ENCODE data around the gene MLLT10. TPM values are rescaled to one million over a fixed set of nuclear protein-coding genes. Genes with fewer than 3 reads are reported as not detected.

Gene MLLT10
- total and polyA plus RNA-seq, 9 of the 15 experiments (the other 6 are each of a cell fraction or from before 2014, with no cell fraction given): 18.8 to 81.4 (median 64.2) TPM

DNA sequence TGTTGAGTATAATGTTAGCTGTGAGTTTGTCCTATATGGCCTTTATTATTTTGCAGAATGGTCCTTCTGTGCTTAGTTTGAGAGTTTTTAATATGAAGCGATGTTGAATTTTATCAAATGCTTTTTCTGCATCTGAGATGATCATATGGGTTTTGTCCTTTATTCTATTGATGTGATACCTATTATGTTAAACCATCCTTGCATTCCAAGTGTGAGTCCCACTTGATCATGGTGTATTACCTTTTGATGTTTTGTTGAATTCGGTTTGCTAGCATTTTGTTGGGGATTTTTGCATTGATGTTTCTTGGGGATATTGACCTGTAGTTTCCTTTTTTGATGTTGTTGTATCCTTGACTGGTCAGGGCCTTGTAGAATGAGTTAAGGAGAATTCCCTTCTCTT, 166.4 kb downstream of the MLLT10 start:
- no peak overlapping the region for H3K27ac ChIP-seq (ENCODE audit: extremely low read depth, low read depth, low read length)
- in situ Hi-C loops (cut with MboI) (no loop called here), intact Hi-C loops (cut with micrococcal nuclease) (no loop called here)
- no TSS peak for BruUV-seq (replicated peaks)
- H3K4me2 ChIP-seq (ENCODE audit: insufficient read depth, low read length): no peak overlapping the region
- H2AFZ ChIP-seq (ENCODE audit: low read depth, low read length): no peak overlapping the region
- H3K79me2 ChIP-seq (ENCODE audit: control insufficient read depth, insufficient read depth, low read length): peaks cover 78% of the 10 kb centered on the region
- peaks cover 16% of the 10 kb centered on the region for H3K9me3 ChIP-seq (replicated peaks; ENCODE audit: control insufficient read depth, insufficient read depth, low read depth, low read length)
- H3K9me1 ChIP-seq (ENCODE audit: control insufficient read depth, insufficient read depth, low read length): no peaks in the 10 kb centered on the region
- FAIRE-seq: no peak
- ChIA-PET POLR2A (no interaction called here), CTCF (ENCODE audit: low intra/inter-chr PET ratio) (no interaction called here)
- no peaks in the 10 kb centered on the region for H4K20me1 ChIP-seq (replicated peaks; ENCODE audit: control insufficient read depth, insufficient read depth, low read length)
- no peaks in the 10 kb centered on the region for H3K27me3 ChIP-seq (ENCODE audit: control insufficient read depth in 2 of 2, insufficient read depth in 2 of 2, low read length in 2 of 2)
- peaks cover 24% of the 10 kb centered on the region; the same call in 2 of the 3 replicates for H3K36me3 ChIP-seq (ENCODE audit: control insufficient read depth, insufficient read depth, low read length)
- WGBS (ENCODE audit: insufficient coverage, low coverage, missing lambda C conversion rate): 97% methylated on average over 2 of the region's 2 CpGs
- DNase-seq (ENCODE audit: extremely low read depth in 1 of 4, low spot score in 3 of 4): peak in 1 of 4 experiments; percentile 13
- ATAC-seq: no peak
- 0 out of 2 replicates have a peak, but pooled peaks have one; percentile 42 for TF ChIP-seq ZEB2 (IDR thresholded peaks at IDR 0.05)
- TF ChIP-seq CBX3 (IDR thresholded peaks at IDR 0.05; ENCODE audit: borderline replicate concordance in 1 of 2, low read length in 2 of 2): peak in 1 of 2 experiments; percentile 80; a peak in 2 of 3 replicates
- TF ChIP-seq, protein P1, sequence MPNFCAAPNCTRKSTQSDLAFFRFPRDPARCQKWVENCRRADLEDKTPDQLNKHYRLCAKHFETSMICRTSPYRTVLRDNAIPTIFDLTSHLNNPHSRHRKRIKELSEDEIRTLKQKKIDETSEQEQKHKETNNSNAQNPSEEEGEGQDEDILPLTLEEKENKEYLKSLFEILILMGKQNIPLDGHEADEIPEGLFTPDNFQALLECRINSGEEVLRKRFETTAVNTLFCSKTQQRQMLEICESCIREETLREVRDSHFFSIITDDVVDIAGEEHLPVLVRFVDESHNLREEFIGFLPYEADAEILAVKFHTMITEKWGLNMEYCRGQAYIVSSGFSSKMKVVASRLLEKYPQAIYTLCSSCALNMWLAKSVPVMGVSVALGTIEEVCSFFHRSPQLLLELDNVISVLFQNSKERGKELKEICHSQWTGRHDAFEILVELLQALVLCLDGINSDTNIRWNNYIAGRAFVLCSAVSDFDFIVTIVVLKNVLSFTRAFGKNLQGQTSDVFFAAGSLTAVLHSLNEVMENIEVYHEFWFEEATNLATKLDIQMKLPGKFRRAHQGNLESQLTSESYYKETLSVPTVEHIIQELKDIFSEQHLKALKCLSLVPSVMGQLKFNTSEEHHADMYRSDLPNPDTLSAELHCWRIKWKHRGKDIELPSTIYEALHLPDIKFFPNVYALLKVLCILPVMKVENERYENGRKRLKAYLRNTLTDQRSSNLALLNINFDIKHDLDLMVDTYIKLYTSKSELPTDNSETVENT (CRISPR knock-in tag; IDR thresholded peaks at IDR 0.05): no peak
- TF ChIP-seq KAT8 (IDR thresholded peaks at IDR 0.05; ENCODE audit: low read depth): no peak
- peak; percentile 99 for TF ChIP-seq ZNF324 (CRISPR knock-in tag; IDR thresholded peaks at IDR 0.05)
- TF ChIP-seq, protein P2, sequence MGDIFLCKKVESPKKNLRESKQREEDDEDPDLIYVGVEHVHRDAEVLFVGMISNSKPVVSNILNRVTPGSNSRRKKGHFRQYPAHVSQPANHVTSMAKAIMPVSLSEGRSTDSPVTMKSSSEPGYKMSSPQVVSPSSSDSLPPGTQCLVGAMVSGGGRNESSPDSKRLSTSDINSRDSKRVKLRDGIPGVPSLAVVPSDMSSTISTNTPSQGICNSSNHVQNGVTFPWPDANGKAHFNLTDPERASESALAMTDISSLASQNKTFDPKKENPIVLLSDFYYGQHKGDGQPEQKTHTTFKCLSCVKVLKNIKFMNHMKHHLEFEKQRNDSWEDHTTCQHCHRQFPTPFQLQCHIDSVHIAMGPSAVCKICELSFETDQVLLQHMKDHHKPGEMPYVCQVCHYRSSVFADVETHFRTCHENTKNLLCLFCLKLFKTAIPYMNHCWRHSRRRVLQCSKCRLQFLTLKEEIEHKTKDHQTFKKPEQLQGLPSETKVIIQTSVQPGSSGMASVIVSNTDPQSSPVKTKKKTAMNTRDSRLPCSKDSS (IDR thresholded peaks at IDR 0.05; ENCODE audit: low read depth, partially characterized antibody): peak; percentile 55
- TF ChIP-seq TRIM24 (IDR thresholded peaks at IDR 0.05): peak in 1 of 2 experiments; percentile 29; a peak in 1 of 4 replicates
- TF ChIP-seq ZNF140 (CRISPR knock-in tag; IDR thresholded peaks at IDR 0.05): no peak
- TF ChIP-seq ELF4 (CRISPR knock-in tag; IDR thresholded peaks at IDR 0.05): no peak
- TF ChIP-seq CBX5 (IDR thresholded peaks at IDR 0.05; ENCODE audit: borderline replicate concordance, low read depth): 0 out of 2 replicates have a peak, but pooled peaks have one; percentile 39
- 0 out of 2 replicates have a peak, but pooled peaks have one; percentile 69 for TF ChIP-seq TRIM28 (IDR thresholded peaks at IDR 0.05)
- TF ChIP-seq EHMT2 (IDR thresholded peaks at IDR 0.05): 0 out of 2 replicates have a peak, but pooled peaks have one; percentile 19
- TF ChIP-seq, protein P3, sequence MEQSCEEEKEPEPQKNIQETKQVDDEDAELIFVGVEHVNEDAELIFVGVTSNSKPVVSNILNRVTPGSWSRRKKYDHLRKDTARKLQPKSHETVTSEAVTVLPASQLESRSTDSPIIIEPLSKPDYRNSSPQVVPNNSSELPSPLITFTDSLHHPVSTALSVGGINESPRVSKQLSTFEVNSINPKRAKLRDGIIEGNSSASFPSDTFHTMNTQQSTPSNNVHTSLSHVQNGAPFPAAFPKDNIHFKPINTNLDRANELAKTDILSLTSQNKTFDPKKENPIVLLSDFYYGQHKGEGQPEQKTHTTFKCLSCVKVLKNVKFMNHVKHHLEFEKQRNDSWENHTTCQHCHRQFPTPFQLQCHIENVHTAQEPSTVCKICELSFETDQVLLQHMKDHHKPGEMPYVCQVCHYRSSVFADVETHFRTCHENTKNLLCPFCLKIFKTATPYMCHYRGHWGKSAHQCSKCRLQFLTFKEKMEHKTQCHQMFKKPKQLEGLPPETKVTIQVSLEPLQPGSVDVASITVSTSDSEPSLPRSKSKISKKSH (CRISPR knock-in tag; IDR thresholded peaks at IDR 0.05): no peak
- no peak overlapping the region for H3K9ac ChIP-seq (ENCODE audit: insufficient read depth in 1 of 2, low read depth in 2 of 2, low read length in 2 of 2)
- H3K4me3 ChIP-seq: no peak overlapping the region
- H3K4me1 ChIP-seq (replicated peaks in 1 of 2; ENCODE audit: control insufficient read depth in 2 of 2, insufficient read depth in 2 of 2, low read length in 2 of 2): no peaks in the 10 kb centered on the region
